DND-41 (cell line): ENCODE data around the gene ANO5.

ENCODE experiments used
- ATAC-seq: fragments of 200-7000 bp; cut with Tn5 transposase; 3 replicates; pipeline ENCODE4 v1.9.1; 2021; ENCODE audit warnings: low read depth; ENCODE audit not compliant: insufficient read depth
- DNase-seq: peaks from one replicate; pipeline ENCODE4 v3.0.0-alpha.2; 2020
- H2AFZ ChIP-seq: 2 replicates; pipeline ENCODE4 v1.6.0; 2012; ENCODE audit warnings: low read depth, low read length
- H3K27ac ChIP-seq: 2 replicates; pipeline ENCODE4 v1.5.1; 2012; ENCODE audit warnings: low read length, inconsistent platforms
- H3K27me3 ChIP-seq: fragments of 200-600 bp; sonication (generic); 2 replicates; pipeline ENCODE4 v1.6.0; 2012; ENCODE audit warnings: low read length, mild to moderate bottlenecking, inconsistent platforms; ENCODE audit not compliant: insufficient read depth, poor library complexity
- H3K36me3 ChIP-seq: 2 replicates; pipeline ENCODE4 v1.5.1; 2012; ENCODE audit warnings: low read length, inconsistent platforms; ENCODE audit not compliant: insufficient read depth
- H3K4me1 ChIP-seq: 2 replicates; pipeline ENCODE4 v1.5.1; 2012; ENCODE audit warnings: mild to moderate bottlenecking, low read length; ENCODE audit not compliant: insufficient read depth
- H3K4me2 ChIP-seq: 2 replicates; pipeline ENCODE4 v1.6.0; 2012; ENCODE audit warnings: mild to moderate bottlenecking, moderate library complexity, low read length, inconsistent platforms; ENCODE audit not compliant: insufficient read depth
- H3K4me3 ChIP-seq, 2 experiments: fragments of 200-600 bp in 1 of 2; shearing (Covaris generic) in 1 of 2; 2 replicates each; pipeline ENCODE4 v1.5.1; 2012 to 2016; ENCODE audit warnings: inconsistent platforms in 2 of 2, low read length in 2 of 2, mild to moderate bottlenecking in 2 of 2, low read depth in 1 of 2, moderate library complexity in 1 of 2
- H3K79me2 ChIP-seq: 2 replicates; pipeline ENCODE4 v1.6.0; 2012; ENCODE audit warnings: low read length, inconsistent platforms; ENCODE audit not compliant: insufficient read depth
- H3K9ac ChIP-seq: 2 replicates; pipeline ENCODE4 v1.6.0; 2012; ENCODE audit warnings: low read depth, mild to moderate bottlenecking, inconsistent platforms, low read length, moderate library complexity
- H3K9me3 ChIP-seq: 2 replicates; pipeline ENCODE4 v1.5.1; 2012; ENCODE audit warnings: low read length, moderate library complexity, mild to moderate bottlenecking, inconsistent platforms; ENCODE audit not compliant: insufficient read depth, severe bottlenecking
- H4K20me1 ChIP-seq: 2 replicates; pipeline ENCODE4 v1.6.0; 2012; ENCODE audit warnings: low read length; ENCODE audit not compliant: insufficient read depth
- EZH2 ChIP-seq: IDR thresholded peaks from 3 replicates; pipeline ENCODE4 v1.6.1; 2012; ENCODE audit warnings: borderline replicate concordance, low read depth, mild to moderate bottlenecking, moderate library complexity, low read length, inconsistent platforms; ENCODE audit not compliant: severe bottlenecking
- TF ChIP-seq, protein P1 (sequence below): IDR thresholded peaks from 2 replicates; pipeline ENCODE4 v1.5.1; 2012; ENCODE audit warnings: borderline replicate concordance, low read length, moderate library complexity, mild to moderate bottlenecking; ENCODE audit not compliant: poor library complexity, severe bottlenecking; ENCODE audit errors: extremely low read depth

ANO5 gene

DNA sequence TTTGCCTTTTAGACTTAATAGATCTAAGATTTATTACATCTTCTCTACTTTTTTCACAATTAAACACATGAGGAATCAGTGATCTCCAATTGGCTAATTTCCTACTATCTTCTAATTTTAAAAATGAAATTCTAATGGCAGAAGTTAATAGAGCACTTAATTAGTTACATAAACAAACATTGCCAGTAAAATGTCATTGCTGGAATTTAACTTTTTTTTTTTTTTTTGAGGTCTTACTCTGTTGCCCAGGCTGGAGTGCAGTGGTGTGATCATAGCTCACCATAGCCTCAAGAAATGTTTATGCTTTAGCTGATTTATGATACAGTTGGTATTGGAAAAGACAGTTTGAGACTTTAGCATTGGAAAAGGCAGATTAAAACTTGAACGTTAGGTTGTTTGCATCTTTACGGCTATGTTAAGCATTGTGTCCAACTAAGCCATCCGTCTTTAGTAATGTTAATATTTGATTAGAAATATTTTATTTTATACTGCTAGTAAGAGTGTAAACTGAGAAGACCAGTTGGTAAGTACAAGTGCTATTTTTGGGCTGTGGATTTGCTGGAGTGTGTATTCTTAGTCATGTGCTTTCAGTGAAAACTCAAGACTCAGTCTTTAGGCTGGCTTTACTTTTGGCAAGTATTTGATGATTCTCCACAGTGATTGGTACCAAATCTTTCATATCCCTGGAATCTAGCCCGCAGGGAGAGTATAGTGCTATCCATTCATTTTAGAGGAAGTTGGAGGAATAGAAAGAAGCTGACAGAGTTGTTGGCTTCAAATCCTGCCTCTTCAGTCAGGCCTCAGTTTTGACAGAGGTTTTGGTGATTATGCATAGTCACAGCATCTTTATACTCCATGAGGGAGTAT lies 4.5 kb downstream of the ANO5 start:
- H3K79me2 ChIP-seq = no peaks in the 10 kb centered on the region
- no peak for ATAC-seq
- TF ChIP-seq, protein P1, sequence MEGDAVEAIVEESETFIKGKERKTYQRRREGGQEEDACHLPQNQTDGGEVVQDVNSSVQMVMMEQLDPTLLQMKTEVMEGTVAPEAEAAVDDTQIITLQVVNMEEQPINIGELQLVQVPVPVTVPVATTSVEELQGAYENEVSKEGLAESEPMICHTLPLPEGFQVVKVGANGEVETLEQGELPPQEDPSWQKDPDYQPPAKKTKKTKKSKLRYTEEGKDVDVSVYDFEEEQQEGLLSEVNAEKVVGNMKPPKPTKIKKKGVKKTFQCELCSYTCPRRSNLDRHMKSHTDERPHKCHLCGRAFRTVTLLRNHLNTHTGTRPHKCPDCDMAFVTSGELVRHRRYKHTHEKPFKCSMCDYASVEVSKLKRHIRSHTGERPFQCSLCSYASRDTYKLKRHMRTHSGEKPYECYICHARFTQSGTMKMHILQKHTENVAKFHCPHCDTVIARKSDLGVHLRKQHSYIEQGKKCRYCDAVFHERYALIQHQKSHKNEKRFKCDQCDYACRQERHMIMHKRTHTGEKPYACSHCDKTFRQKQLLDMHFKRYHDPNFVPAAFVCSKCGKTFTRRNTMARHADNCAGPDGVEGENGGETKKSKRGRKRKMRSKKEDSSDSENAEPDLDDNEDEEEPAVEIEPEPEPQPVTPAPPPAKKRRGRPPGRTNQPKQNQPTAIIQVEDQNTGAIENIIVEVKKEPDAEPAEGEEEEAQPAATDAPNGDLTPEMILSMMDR = no peak
- no peak for TF ChIP-seq EZH2

DNA sequence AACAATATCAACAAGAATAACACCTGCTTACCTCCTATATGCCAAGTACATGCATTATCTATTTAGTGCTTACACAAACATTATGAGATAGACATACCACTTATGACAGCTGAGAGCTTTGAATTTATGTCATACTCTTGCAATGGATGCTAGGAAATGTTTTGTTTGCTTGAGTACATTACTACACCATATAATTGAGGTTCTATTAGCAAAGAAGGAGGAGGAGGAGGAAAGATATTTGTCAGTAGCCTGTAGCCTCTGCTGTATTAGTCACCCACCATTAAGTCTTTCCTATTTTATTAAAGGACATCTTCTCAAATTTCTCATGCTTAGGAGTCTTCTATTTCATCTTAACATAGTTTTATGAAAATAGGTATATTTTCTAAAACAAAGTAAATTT lies 6.4 kb downstream of the ANO5 start:
- Histone ChIP-seq H3K4me1 (no peaks in the 10 kb centered on the region), H3K4me2 (no peak overlapping the region), H3K79me2 (no peaks in the 10 kb centered on the region), H3K27me3 (no peaks in the 10 kb centered on the region), H2AFZ (no peak overlapping the region), H3K9me3 (no peaks in the 10 kb centered on the region), H3K4me3 (no peak overlapping the region), H3K36me3 (no peaks in the 10 kb centered on the region), H3K27ac (no peak overlapping the region), H3K9ac (no peak overlapping the region), H4K20me1 (no peaks in the 10 kb centered on the region)
- ATAC-seq = no peak
- no peak for DNase-seq
- TF ChIP-seq, protein P1 = no peak
- no peak for TF ChIP-seq EZH2

More for the DNA sequence above, 4.5 kb downstream of the ANO5 start:
- no peaks in the 10 kb centered on the region for H3K4me1 ChIP-seq
- no peaks in the 10 kb centered on the region for H4K20me1 ChIP-seq
- H2AFZ ChIP-seq = no peak overlapping the region
- H3K27me3 ChIP-seq = no peaks in the 10 kb centered on the region
- H3K27ac ChIP-seq = no peak overlapping the region
- no peaks in the 10 kb centered on the region for H3K9me3 ChIP-seq
- no peak for DNase-seq
- no peak overlapping the region for H3K4me2 ChIP-seq
- no peaks in the 10 kb centered on the region for H3K36me3 ChIP-seq
- H3K4me3 ChIP-seq = no peak overlapping the region
- H3K9ac ChIP-seq = no peak overlapping the region

DNA sequence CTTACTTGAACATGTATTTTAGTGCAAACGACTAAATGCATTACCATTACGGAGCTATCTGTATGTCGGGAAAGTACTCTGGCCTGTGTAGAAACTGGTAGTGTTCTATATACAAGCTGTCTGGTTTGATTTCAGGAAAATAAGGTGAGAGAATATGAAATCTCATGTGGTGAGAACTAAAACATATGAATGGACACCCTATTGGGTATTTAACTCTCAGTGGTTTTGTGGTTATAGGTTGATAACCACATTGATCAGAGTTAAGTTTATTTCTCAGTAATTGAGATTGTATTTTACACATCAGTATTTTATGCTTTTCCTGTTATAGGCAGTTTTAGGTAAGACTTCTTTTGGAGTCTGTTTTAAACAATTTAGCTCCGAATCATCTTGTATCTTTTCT lies 10.4 kb downstream of the ANO5 start:
- no peaks in the 10 kb centered on the region for H4K20me1 ChIP-seq
- H3K4me3 ChIP-seq = no peak overlapping the region
- DNase-seq (no peak), ATAC-seq (no peak)
- H3K79me2 ChIP-seq = no peaks in the 10 kb centered on the region
- no peaks in the 10 kb centered on the region for H3K27me3 ChIP-seq
- H3K4me2 ChIP-seq = no peak overlapping the region
- no peak overlapping the region for H3K9ac ChIP-seq
- TF ChIP-seq, protein P1 = no peak
- TF ChIP-seq EZH2 = no peak
- H3K36me3 ChIP-seq = no peaks in the 10 kb centered on the region
- no peaks in the 10 kb centered on the region for H3K9me3 ChIP-seq
- no peaks in the 10 kb centered on the region for H3K4me1 ChIP-seq
- no peak overlapping the region for H2AFZ ChIP-seq
- no peak overlapping the region for H3K27ac ChIP-seq
